HEK293T (cell line): ENCODE measurements around the gene PLA2G15.

ENCODE experiments used
- CTCF ChIA-PET: fragments of 350-600 bp; formaldehyde crosslinking; extraction: SDS; loops from one replicate; lab custom pipeline; 2021; ENCODE audit warnings: antibody characterized with exemption, inconsistent platforms; lab: Yijun Ruan, JAX
- POLR2A ChIA-PET: fragments of 350-600 bp; formaldehyde crosslinking; extraction: SDS; loops from one replicate; lab custom pipeline; 2020; ENCODE audit warnings: antibody characterized with exemption, inconsistent platforms; lab: Yijun Ruan, JAX
- DNase-seq: peaks from one replicate; pipeline ENCODE4 v3.0.0; 2012; ENCODE audit warnings: mixed read lengths; ENCODE audit errors: extremely low spot score
- ARNT ChIP-seq: fragments of 450-650 bp; IDR thresholded peaks from 2 replicates; pipeline ENCODE4 v1.6.1; 2017; ENCODE audit warnings: mild to moderate bottlenecking
- BHLHE40 ChIP-seq: fragments of 450-650 bp; IDR thresholded peaks from 2 replicates; pipeline ENCODE4 v1.6.1; 2016; ENCODE audit warnings: mild to moderate bottlenecking, moderate library complexity, borderline replicate concordance
- CTBP1 ChIP-seq: fragments of 450-650 bp; IDR thresholded peaks from 2 replicates; pipeline ENCODE4 v1.6.1; 2016; ENCODE audit warnings: borderline replicate concordance
- ELF4 ChIP-seq: fragments of 450-650 bp; IDR thresholded peaks from 2 replicates; pipeline ENCODE4 v1.6.1; 2017; ENCODE audit warnings: antibody characterized with exemption
- FOXA1 ChIP-seq: fragments of 450-650 bp; IDR thresholded peaks from 2 replicates; pipeline ENCODE4 v1.6.1; 2016; ENCODE audit warnings: mild to moderate bottlenecking
- FOXK2 ChIP-seq: fragments of 450-650 bp; IDR thresholded peaks from 2 replicates; pipeline ENCODE4 v1.6.1; 2016; ENCODE audit warnings: mild to moderate bottlenecking
- FOXM1 ChIP-seq: fragments of 450-650 bp; IDR thresholded peaks from 2 replicates; pipeline ENCODE4 v1.6.1; 2017; ENCODE audit warnings: mild to moderate bottlenecking, borderline replicate concordance
- HDGF ChIP-seq: fragments of 450-650 bp; IDR thresholded peaks from 2 replicates; pipeline ENCODE4 v1.6.1; 2017; ENCODE audit warnings: antibody characterized with exemption, borderline replicate concordance
- L3MBTL2 ChIP-seq: fragments of 450-650 bp; conservative IDR thresholded peaks from 2 replicates; pipeline ENCODE4 v1.6.1; 2016; ENCODE audit warnings: mild to moderate bottlenecking
- LEF1 ChIP-seq: fragments of 450-650 bp; IDR thresholded peaks from 2 replicates; pipeline ENCODE4 v1.6.1; 2017; ENCODE audit warnings: mild to moderate bottlenecking, borderline replicate concordance
- NFRKB ChIP-seq: fragments of 450-650 bp; IDR thresholded peaks from 2 replicates; pipeline ENCODE4 v1.6.1; 2016; ENCODE audit warnings: mild to moderate bottlenecking, moderate library complexity
- PKNOX1 ChIP-seq: fragments of 450-650 bp; IDR thresholded peaks from 2 replicates; pipeline ENCODE4 v1.6.1; 2016
- SP1 ChIP-seq: fragments of 450-650 bp; IDR thresholded peaks from 2 replicates; pipeline ENCODE4 v1.6.1; 2017
- SUZ12 ChIP-seq: fragments of 450-650 bp; IDR thresholded peaks from 2 replicates; pipeline ENCODE4 v1.6.1; 2016; ENCODE audit warnings: mild to moderate bottlenecking
- TARDBP ChIP-seq: fragments of 450-650 bp; IDR thresholded peaks from 2 replicates; pipeline ENCODE4 v1.6.1; 2016
- ZNF384 ChIP-seq: fragments of 450-650 bp; IDR thresholded peaks from 2 replicates; pipeline ENCODE4 v1.6.1; 2016

Gene PLA2G15

GRCh38 chr16:68310437-68310773 lies 65.2 kb downstream of the PLA2G15 start:
- DNase-seq, result no peak
- POLR2A ChIA-PET, result interaction anchor here (0.5 to 2.4 kb wide), 20 partner anchors 8 to 782 kb away, joined by 3 to 35 read pairs (median 7); partner anchors contain the start of genes ESRP2, RIPOR1 and SLC7A6
- TF ChIP-seq FOXK2, result no peak
- TF ChIP-seq TARDBP, result no peak
- TF ChIP-seq BHLHE40, result no peak
- TF ChIP-seq LEF1, result no peak
- TF ChIP-seq ELF4, result no peak
- TF ChIP-seq FOXA1, result no peak
- no peak for TF ChIP-seq L3MBTL2
- no peak for TF ChIP-seq ZNF384
- TF ChIP-seq SUZ12, result no peak
- TF ChIP-seq NFRKB, result no peak
- TF ChIP-seq HDGF, result no peak
- TF ChIP-seq ARNT, result no peak
- TF ChIP-seq SP1, result no peak
- no peak for TF ChIP-seq PKNOX1
- TF ChIP-seq CTBP1, result no peak
- TF ChIP-seq FOXM1, result no peak
- CTCF ChIA-PET, result interaction anchor here (0.5 to 2.0 kb wide), 4 partner anchors 19 to 53 kb away, joined by 3 to 8 read pairs (median 4); partner anchors contain the start of gene SLC7A6
